ENCODE measurements around the gene COL8A2. TPM values are rescaled to one million over a fixed set of nuclear protein-coding genes. Genes with fewer than 3 reads are reported as not detected.

COL8A2 gene
- total RNA-seq, 1 experiment from 2014 or later: not detected

GRCh38 chr1:36094621-36095061, 30.4 kb downstream of the COL8A2 start:
- no peaks in the 10 kb centered on the region for H3K27me3 Mint-ChIP-seq (ENCODE audit: insufficient read depth, unreplicated experiment)
- no peak overlapping the region for H3K4me3 Mint-ChIP-seq (ENCODE audit: unreplicated experiment)
- no peaks in the 10 kb centered on the region for H3K4me1 Mint-ChIP-seq (ENCODE audit: insufficient read depth, unreplicated experiment)
- TF ChIP-seq CTCF (IDR thresholded peaks at IDR 0.05; ENCODE audit: unreplicated experiment): no peak
- BruUV-seq (replicated peaks): no TSS peak
- intact Hi-C loops (cut with micrococcal nuclease): no loop called here
- H3K27ac Mint-ChIP-seq (ENCODE audit: low read depth, unreplicated experiment): no peak overlapping the region
- H3K9me3 Mint-ChIP-seq (ENCODE audit: unreplicated experiment): no peaks in the 10 kb centered on the region
- no peak for DNase-seq (ENCODE audit: unreplicated experiment)
- ChIA-PET POLR2A (interaction anchor here (1.1 to 1.5 kb wide), 2 partner anchors 56 to 93 kb away, joined by 3 to 4 read pairs; no protein-coding TSS in a partner anchor), CTCF (interaction anchor here (0.9 to 1.5 kb wide), 2 partner anchors 41 to 150 kb away, joined by 3 to 5 read pairs; no protein-coding TSS in a partner anchor)
- H3K36me3 Mint-ChIP-seq (ENCODE audit: insufficient read depth, unreplicated experiment): peaks cover 24% of the 10 kb centered on the region

GRCh38 chr1:36093929-36094328, 31.1 kb downstream of the COL8A2 start:
- Mint-ChIP-seq H3K27ac (ENCODE audit: low read depth, unreplicated experiment) (no peak overlapping the region), H3K36me3 (ENCODE audit: insufficient read depth, unreplicated experiment) (peaks cover 24% of the 10 kb centered on the region), H3K27me3 (ENCODE audit: insufficient read depth, unreplicated experiment) (no peaks in the 10 kb centered on the region), H3K4me3 (ENCODE audit: unreplicated experiment) (no peak overlapping the region), H3K4me1 (ENCODE audit: insufficient read depth, unreplicated experiment) (no peaks in the 10 kb centered on the region), H3K9me3 (ENCODE audit: unreplicated experiment) (no peaks in the 10 kb centered on the region)
- POLR2A ChIA-PET: no interaction called here
- intact Hi-C loops (cut with micrococcal nuclease): no loop called here
- no peak for DNase-seq (ENCODE audit: unreplicated experiment)
- no peak for TF ChIP-seq CTCF (IDR thresholded peaks at IDR 0.05; ENCODE audit: unreplicated experiment)
- no TSS peak for BruUV-seq (replicated peaks)
- CTCF ChIA-PET: interaction anchor here (0.6 to 1.1 kb wide), 2 partner anchors 95 to 153 kb away, joined by 3 to 5 read pairs; no protein-coding TSS in a partner anchor

- Mint-ChIP-seq H3K4me1 (ENCODE audit: insufficient read depth, unreplicated experiment) (no peaks in the 10 kb centered on the region), H3K27ac (ENCODE audit: low read depth, unreplicated experiment) (no peak overlapping the region), H3K36me3 (ENCODE audit: insufficient read depth, unreplicated experiment) (peaks cover 24% of the 10 kb centered on the region), H3K4me3 (ENCODE audit: unreplicated experiment) (no peak overlapping the region), H3K27me3 (ENCODE audit: insufficient read depth, unreplicated experiment) (no peaks in the 10 kb centered on the region), H3K9me3 (ENCODE audit: unreplicated experiment) (no peaks in the 10 kb centered on the region)
- intact Hi-C loops (cut with micrococcal nuclease): no loop called here
- TF ChIP-seq CTCF (IDR thresholded peaks at IDR 0.05; ENCODE audit: unreplicated experiment): no peak
- CTCF ChIA-PET: interaction anchor here (0.6 to 1.3 kb wide), 4 partner anchors 51 to 154 kb away, joined by 3 to 5 read pairs (median 5); partner anchors contain the start of gene TRAPPC3
- no TSS peak for BruUV-seq (replicated peaks)
- POLR2A ChIA-PET: no interaction called here
- no peak for DNase-seq (ENCODE audit: unreplicated experiment)
These were observed 31.8 kb downstream of the COL8A2 start for GRCh38 chr1:36093226-36093625.

GRCh38 chr1:36092798-36093185, 32.2 kb downstream of the COL8A2 start:
- H3K4me3 Mint-ChIP-seq (ENCODE audit: unreplicated experiment): no peak overlapping the region
- no peaks in the 10 kb centered on the region for H3K4me1 Mint-ChIP-seq (ENCODE audit: insufficient read depth, unreplicated experiment)
- CTCF ChIA-PET: interaction anchor here (0.6 to 1.3 kb wide), 3 partner anchors 52 to 207 kb away, joined by 3 to 5 read pairs (median 5); partner anchors contain the start of gene TRAPPC3
- no peaks in the 10 kb centered on the region for H3K9me3 Mint-ChIP-seq (ENCODE audit: unreplicated experiment)
- peaks cover 24% of the 10 kb centered on the region for H3K36me3 Mint-ChIP-seq (ENCODE audit: insufficient read depth, unreplicated experiment)
- POLR2A ChIA-PET: no interaction called here
- no peak overlapping the region for H3K27ac Mint-ChIP-seq (ENCODE audit: low read depth, unreplicated experiment)
- DNase-seq (ENCODE audit: unreplicated experiment): no peak
- H3K27me3 Mint-ChIP-seq (ENCODE audit: insufficient read depth, unreplicated experiment): no peaks in the 10 kb centered on the region
- no TSS peak for BruUV-seq (replicated peaks)
- intact Hi-C loops (cut with micrococcal nuclease): no loop called here
- no peak for TF ChIP-seq CTCF (IDR thresholded peaks at IDR 0.05; ENCODE audit: unreplicated experiment)
